H9 (cell line): ENCODE measurements around the gene COG8. TPM values are rescaled to one million over a fixed set of nuclear protein-coding genes. Genes with fewer than 3 reads are reported as not detected.

ENCODE experiments used
- DNase-seq: peaks from one replicate; pipeline ENCODE4 v3.0.0-alpha.2; 2017
- H2AFZ ChIP-seq: one replicate; pipeline ENCODE4 v1.6.1; 2013; ENCODE audit warnings: mild to moderate bottlenecking, low read length, control low read depth, moderate library complexity
- H2AK5ac ChIP-seq: 2 replicates; pipeline ENCODE4 v1.6.1; 2013; ENCODE audit warnings: low read length, control low read depth, mixed read lengths; ENCODE audit not compliant: insufficient read length
- H2BK120ac ChIP-seq: one replicate; pipeline ENCODE4 v1.6.1; 2013; ENCODE audit warnings: low read depth, mild to moderate bottlenecking, low read length, control low read depth, inconsistent platforms; ENCODE audit not compliant: poor library complexity, severe bottlenecking
- H2BK12ac ChIP-seq: 2 replicates; pipeline ENCODE4 v1.6.1; 2013; ENCODE audit warnings: low read length, control low read depth, mixed read lengths, low read depth; ENCODE audit not compliant: insufficient read length
- H2BK15ac ChIP-seq: 2 replicates; pipeline ENCODE4 v1.6.1; 2013; ENCODE audit warnings: low read depth, low read length, control low read depth
- H2BK20ac ChIP-seq: one replicate; pipeline ENCODE4 v1.6.1; 2013; ENCODE audit warnings: low read depth, mild to moderate bottlenecking, low read length, control low read depth, inconsistent platforms; ENCODE audit not compliant: poor library complexity, severe bottlenecking
- H2BK5ac ChIP-seq: 2 replicates; pipeline ENCODE4 v1.6.1; 2013; ENCODE audit warnings: low read length, control low read depth, mixed read lengths; ENCODE audit not compliant: insufficient read length
- H3K14ac ChIP-seq: 2 replicates; pipeline ENCODE4 v1.6.1; 2013; ENCODE audit warnings: low read length, control low read depth; ENCODE audit not compliant: insufficient read depth
- H3K18ac ChIP-seq: 2 replicates; pipeline ENCODE4 v1.6.1; 2013; ENCODE audit warnings: low read depth, mild to moderate bottlenecking, mixed read lengths, low read length, control low read depth; ENCODE audit not compliant: insufficient read length
- H3K23ac ChIP-seq: 2 replicates; pipeline ENCODE4 v1.6.1; 2013; ENCODE audit warnings: low read length, control low read depth, mixed read lengths, low read depth; ENCODE audit not compliant: insufficient read length
- H3K23me2 ChIP-seq: 2 replicates; pipeline ENCODE4 v1.6.1; 2013; ENCODE audit warnings: low read depth, mild to moderate bottlenecking, mixed read lengths, low read length, control low read depth; ENCODE audit not compliant: insufficient read length, poor library complexity, severe bottlenecking
- H3K27ac ChIP-seq: 2 replicates; pipeline ENCODE4 v1.5.1; 2013; ENCODE audit warnings: low read length, control low read depth, mixed read lengths, low read depth; ENCODE audit not compliant: insufficient read length
- H3K27me3 ChIP-seq: 2 replicates; pipeline ENCODE4 v1.6.1; 2013; ENCODE audit warnings: low read length, control low read depth, inconsistent platforms; ENCODE audit not compliant: insufficient read depth
- H3K4ac ChIP-seq: 2 replicates; pipeline ENCODE4 v1.6.1; 2013; ENCODE audit warnings: low read depth, mild to moderate bottlenecking, control low read depth, inconsistent platforms, low read length, moderate library complexity
- H3K4me1 ChIP-seq: 2 replicates; pipeline ENCODE4 v1.6.1; 2013; ENCODE audit warnings: low read length, control low read depth, inconsistent platforms; ENCODE audit not compliant: insufficient read depth
- H3K4me2 ChIP-seq: 2 replicates; pipeline ENCODE4 v1.6.1; 2013; ENCODE audit warnings: low read length, control low read depth, mixed read lengths; ENCODE audit not compliant: insufficient read length, insufficient read depth
- H3K56ac ChIP-seq: 2 replicates; pipeline ENCODE4 v1.6.1; 2013; ENCODE audit warnings: low read depth, mild to moderate bottlenecking, mixed read lengths, low read length, control low read depth; ENCODE audit not compliant: insufficient read length
- H3K79me1 ChIP-seq: 2 replicates; pipeline ENCODE4 v1.6.1; 2013; ENCODE audit warnings: low read depth, mild to moderate bottlenecking, moderate library complexity, low read length, control low read depth, inconsistent platforms; ENCODE audit not compliant: insufficient read depth, poor library complexity, severe bottlenecking
- H3K79me2 ChIP-seq: 2 replicates; pipeline ENCODE4 v1.6.1; 2013; ENCODE audit warnings: low read length, control low read depth, inconsistent platforms; ENCODE audit not compliant: insufficient read depth
- H3K9ac ChIP-seq: 2 replicates; pipeline ENCODE4 v1.6.1; 2013; ENCODE audit warnings: low read length, control low read depth, mixed read lengths; ENCODE audit not compliant: insufficient read length; ENCODE audit errors: extremely low read depth
- H3K9me3 ChIP-seq: one replicate; pipeline ENCODE4 v1.6.1; 2013; ENCODE audit warnings: low read depth, low read length, inconsistent platforms; ENCODE audit not compliant: control insufficient read depth
- H3T11ph ChIP-seq: one replicate; pipeline ENCODE4 v1.6.1; 2013; ENCODE audit warnings: mild to moderate bottlenecking, low read length, control low read depth, inconsistent platforms
- H4K20me1 ChIP-seq: one replicate; pipeline ENCODE4 v1.6.1; 2013; ENCODE audit not compliant: control insufficient read depth, insufficient read length, insufficient read depth
- H4K5ac ChIP-seq: 2 replicates; pipeline ENCODE4 v1.6.1; 2013; ENCODE audit warnings: low read depth, mild to moderate bottlenecking, mixed read lengths, low read length, control low read depth; ENCODE audit not compliant: insufficient read length
- H4K8ac ChIP-seq: replicated peaks from 2 replicates; pipeline ENCODE4 v1.6.1; 2013; ENCODE audit warnings: low read length, control low read depth, mixed read lengths, low read depth; ENCODE audit not compliant: insufficient read length
- H4K91ac ChIP-seq: 2 replicates; pipeline ENCODE4 v1.6.1; 2013; ENCODE audit warnings: low read depth, mild to moderate bottlenecking, moderate library complexity, mixed read lengths, low read length, control low read depth; ENCODE audit not compliant: insufficient read length
- H3K27ac Mint-ChIP-seq, 3 experiments: 2 replicates in 2 of 3; 3 replicates in 1 of 3; pipeline ENCODE4 v1.8.0; 2020 to 2021; ENCODE audit warnings: mixed read lengths in 3 of 3, mild to moderate bottlenecking in 1 of 3, moderate library complexity in 1 of 3
- H3K27me3 Mint-ChIP-seq: 2 replicates; pipeline ENCODE4 v1.8.0; 2021; ENCODE audit warnings: low read depth, mild to moderate bottlenecking, moderate library complexity, mixed read lengths
- H3K36me3 Mint-ChIP-seq, 3 experiments: 2 replicates in 2 of 3; 3 replicates in 1 of 3; pipeline ENCODE4 v1.8.0; 2020 to 2021; ENCODE audit warnings: low read depth in 3 of 3, mixed read lengths in 3 of 3; ENCODE audit not compliant: insufficient read depth in 1 of 3
- H3K4me1 Mint-ChIP-seq, 2 experiments: 2 replicates each; pipeline ENCODE4 v1.8.0; 2020; ENCODE audit warnings: mixed read lengths in 2 of 2
- H3K4me3 Mint-ChIP-seq, 2 experiments: 2 replicates in 1 of 2; 3 replicates in 1 of 2; pipeline ENCODE4 v1.8.0; 2020 to 2021; ENCODE audit warnings: mild to moderate bottlenecking in 2 of 2, mixed read lengths in 2 of 2, moderate library complexity in 1 of 2
- H3K9me3 Mint-ChIP-seq, 2 experiments: 2 replicates in 1 of 2; 3 replicates in 1 of 2; pipeline ENCODE4 v1.8.0; 2020; ENCODE audit warnings: mild to moderate bottlenecking in 2 of 2, mixed read lengths in 2 of 2, moderate library complexity in 1 of 2
- WGBS: extraction: QIAGEN DNeasy Blood & Tissue Kit; methylation state at CpG from one replicate; pipeline ENCODE4 v1.1.7; 2013; ENCODE audit warnings: missing lambda C conversion rate, low lambda C conversion rate, mixed read lengths; ENCODE audit not compliant: insufficient read length; ENCODE audit errors: extremely low coverage; 5-methylcytosine and 5-hydroxymethylcytosine counted together
- total RNA-seq: library from RNA; stranded (reverse); gene quantifications from 2 replicates; pipeline ENCODE4 v1.2.1, GENCODE V29; 2021
- TF ChIP-seq, protein P1 (sequence below): fragments of 200-600 bp; sonication (generic); conservative IDR thresholded peaks from 3 replicates; pipeline ENCODE4 v1.8.0; 2021; ENCODE audit warnings: antibody characterized with exemption, mild to moderate bottlenecking

COG8 gene
- total RNA-seq, 1 experiment from 2014 or later = 52.3 TPM

DNA sequence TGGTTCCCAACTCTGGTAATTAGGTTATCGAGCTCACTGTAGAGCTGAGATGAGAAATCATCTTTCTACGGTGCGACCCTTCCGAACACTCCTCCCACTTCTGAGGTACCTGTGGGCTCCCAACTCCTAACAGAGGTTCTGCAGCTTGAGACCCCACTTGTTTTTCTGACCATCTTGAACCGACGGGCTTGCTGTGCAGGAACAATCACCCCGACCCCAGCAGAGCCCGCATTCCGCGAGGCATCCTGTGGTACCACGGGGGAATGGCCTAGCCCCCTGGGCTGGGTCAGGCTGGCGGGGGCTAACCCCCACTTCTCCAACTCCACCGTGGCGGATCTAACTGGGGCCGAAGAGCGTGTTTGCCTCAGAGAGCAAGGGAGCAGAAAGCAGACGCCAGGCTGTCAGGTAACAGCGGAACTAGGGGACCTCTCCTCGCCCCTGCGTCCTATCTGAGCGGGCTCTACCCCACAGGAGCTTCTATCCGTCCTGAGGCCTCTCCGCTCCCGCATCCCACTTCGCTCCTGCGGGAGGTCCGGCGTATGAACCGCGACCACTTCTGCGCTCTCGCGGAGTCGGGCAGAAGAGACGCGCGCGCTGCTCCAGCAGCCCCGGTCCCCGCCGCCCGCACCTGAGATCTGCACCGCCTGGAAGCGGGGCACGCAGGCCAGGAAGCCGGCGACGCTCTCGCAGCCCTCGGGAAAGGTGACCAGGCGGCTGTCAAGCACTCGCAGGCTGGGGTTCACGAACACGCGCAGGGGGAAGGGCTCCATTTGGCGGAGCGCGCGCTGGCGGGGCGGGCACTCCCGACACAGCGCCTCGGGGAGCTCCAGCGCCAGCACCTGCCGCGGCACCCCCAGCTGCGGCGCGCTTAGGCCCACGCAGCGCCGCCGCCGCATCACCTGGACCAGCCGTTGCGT is 9.7 kb downstream of the COG8 start:
- Histone ChIP-seq H2AFZ (no peak overlapping the region), H4K20me1 (peaks cover 2% of the 10 kb centered on the region), H3K79me1 (peaks cover 5% of the 10 kb centered on the region), H4K5ac (no peak overlapping the region), H2BK120ac (no peak overlapping the region), H3K18ac (no peak overlapping the region), H3K27ac (no peak overlapping the region), H2BK12ac (no peak overlapping the region), H3K4ac (no peak overlapping the region), H3K23me2 (peaks cover 6% of the 10 kb centered on the region), H2BK15ac (no peak overlapping the region), H3K27me3 (no peaks in the 10 kb centered on the region), H4K91ac (no peak overlapping the region), H2BK5ac (no peak overlapping the region), H3T11ph (no peak overlapping the region), H2BK20ac (no peak overlapping the region), H3K4me2 (peak overlapping the region; percentile 92), H2AK5ac (no peak overlapping the region), H3K9me3 (no peaks in the 10 kb centered on the region), H3K4me1 (no peaks in the 10 kb centered on the region), H3K23ac (no peak overlapping the region), H3K9ac (peak overlapping the region; percentile 86), H3K56ac (no peak overlapping the region), H4K8ac (no peak overlapping the region), H3K14ac (peak overlapping the region; percentile 88), H3K79me2 (peaks cover 16% of the 10 kb centered on the region; the same call in 1 of the 2 replicates)
- Mint-ChIP-seq H3K4me3 (peak overlapping the region; percentile 83 to 88), H3K9me3 (no peaks in the 10 kb centered on the region), H3K4me1 (peaks cover 21 to 23% of the 10 kb centered on the region in 2 experiments), H3K36me3 (peaks cover 35 to 83% (median 69%) of the 10 kb centered on the region in 3 experiments), H3K27me3 (no peaks in the 10 kb centered on the region; the same call in 1 of the 2 replicates), H3K27ac (peak overlapping the region in 1 of 3 experiments; percentile 73; a peak in 1 of 7 replicates)
- WGBS = no CpG with 5 or more reads among the region's 77 CpGs
- TF ChIP-seq, protein P1, sequence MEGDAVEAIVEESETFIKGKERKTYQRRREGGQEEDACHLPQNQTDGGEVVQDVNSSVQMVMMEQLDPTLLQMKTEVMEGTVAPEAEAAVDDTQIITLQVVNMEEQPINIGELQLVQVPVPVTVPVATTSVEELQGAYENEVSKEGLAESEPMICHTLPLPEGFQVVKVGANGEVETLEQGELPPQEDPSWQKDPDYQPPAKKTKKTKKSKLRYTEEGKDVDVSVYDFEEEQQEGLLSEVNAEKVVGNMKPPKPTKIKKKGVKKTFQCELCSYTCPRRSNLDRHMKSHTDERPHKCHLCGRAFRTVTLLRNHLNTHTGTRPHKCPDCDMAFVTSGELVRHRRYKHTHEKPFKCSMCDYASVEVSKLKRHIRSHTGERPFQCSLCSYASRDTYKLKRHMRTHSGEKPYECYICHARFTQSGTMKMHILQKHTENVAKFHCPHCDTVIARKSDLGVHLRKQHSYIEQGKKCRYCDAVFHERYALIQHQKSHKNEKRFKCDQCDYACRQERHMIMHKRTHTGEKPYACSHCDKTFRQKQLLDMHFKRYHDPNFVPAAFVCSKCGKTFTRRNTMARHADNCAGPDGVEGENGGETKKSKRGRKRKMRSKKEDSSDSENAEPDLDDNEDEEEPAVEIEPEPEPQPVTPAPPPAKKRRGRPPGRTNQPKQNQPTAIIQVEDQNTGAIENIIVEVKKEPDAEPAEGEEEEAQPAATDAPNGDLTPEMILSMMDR = no peak
- DNase-seq = no peak
